Measurements from ENCODE around the gene XKR8. TPM values are rescaled to one million over a fixed set of nuclear protein-coding genes. Genes with fewer than 3 reads are reported as not detected.

Gene XKR8
- total RNA-seq (2021) = 17.2 and 17.9 TPM in 2 replicates
- long read RNA-seq, transcript XKR8-201 (3 exons, 2,692 nt) = major isoform, 141 of 174 reads
- long read RNA-seq, partial matches to known transcripts = 9 of 174 reads
- long read RNA-seq, other reads (novel, unspliced or antisense) = 24 of 174 reads

DNA sequence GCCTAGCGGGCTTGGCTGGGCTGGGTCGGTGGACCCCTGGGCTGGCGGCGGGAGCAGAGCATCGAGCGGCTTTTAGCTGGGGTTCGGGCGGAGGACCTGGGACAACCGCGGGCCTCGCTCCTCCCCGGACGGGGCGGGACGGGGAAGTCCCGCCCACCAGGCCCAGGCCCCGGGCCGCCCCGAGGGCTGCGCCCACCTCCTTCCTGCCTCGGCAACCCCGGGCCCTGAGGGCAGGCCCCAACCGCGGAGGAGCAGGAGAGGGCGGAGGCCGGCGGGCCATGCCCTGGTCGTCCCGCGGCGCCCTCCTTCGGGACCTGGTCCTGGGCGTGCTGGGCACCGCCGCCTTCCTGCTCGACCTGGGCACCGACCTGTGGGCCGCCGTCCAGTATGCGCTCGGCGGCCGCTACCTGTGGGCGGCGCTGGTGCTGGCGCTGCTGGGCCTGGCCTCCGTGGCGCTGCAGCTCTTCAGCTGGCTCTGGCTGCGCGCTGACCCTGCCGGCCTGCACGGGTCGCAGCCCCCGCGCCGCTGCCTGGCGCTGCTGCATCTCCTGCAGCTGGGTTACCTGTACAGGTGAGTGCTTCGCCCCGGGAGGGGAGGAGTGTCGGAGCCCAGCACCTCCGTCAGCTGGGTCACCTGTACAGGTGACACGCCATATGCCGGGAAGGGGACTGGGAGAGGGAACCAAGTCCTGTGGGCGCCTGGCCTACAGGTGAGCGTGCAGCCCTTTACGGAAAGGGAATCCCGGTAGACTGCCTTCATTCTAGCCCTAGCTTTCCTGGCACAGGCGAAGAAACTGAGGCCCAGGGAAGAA is at the start of gene XKR8:
Gene XKR8 (plus strand): TSS at position 182 of the 812 bp plus-strand sequence. CDS start 97 bp downstream, at position 279.
- Histone ChIP-seq H2AK5ac (ENCODE audit: insufficient read length, low read length) (no peak within 1 kb of the TSS), H3K27me3 (ENCODE audit: insufficient read depth, low read length) (no peaks in the 10 kb centered on the region), H3K79me2 (ENCODE audit: insufficient read depth, low read length) (no peaks in the 10 kb centered on the region), H3T11ph (ENCODE audit: low read length) (no peak within 1 kb of the TSS), H2AFZ (ENCODE audit: low read length) (no peak within 1 kb of the TSS), H3K14ac (ENCODE audit: insufficient read depth, low read length) (peak within 1 kb of the TSS; percentile 87; the same call in 1 of the 2 replicates), H3K79me1 (ENCODE audit: insufficient read depth, low read depth, low read length, poor library complexity, severe bottlenecking) (no peaks in the 10 kb centered on the region), H4K20me1 (ENCODE audit: control insufficient read depth, insufficient read depth, insufficient read length) (no peaks in the 10 kb centered on the region), H3K4me1 (ENCODE audit: insufficient read depth, low read length) (no peaks in the 10 kb centered on the region; the same call in 1 of the 2 replicates), H2BK5ac (ENCODE audit: insufficient read length, low read length) (no peak within 1 kb of the TSS), H3K9me3 (ENCODE audit: control insufficient read depth, low read depth, low read length) (no peaks in the 10 kb centered on the region), H4K8ac (replicated peaks; ENCODE audit: insufficient read length, low read depth, low read length) (no peak within 1 kb of the TSS), H2BK120ac (ENCODE audit: low read depth, low read length, poor library complexity, severe bottlenecking) (no peak within 1 kb of the TSS), H3K4ac (ENCODE audit: low read depth, low read length) (no peak within 1 kb of the TSS; the same call in 1 of the 2 replicates), H3K23me2 (ENCODE audit: insufficient read length, low read depth, low read length, poor library complexity, severe bottlenecking) (peaks cover 4% of the 10 kb centered on the region), H3K18ac (ENCODE audit: insufficient read length, low read depth, low read length) (peak within 1 kb of the TSS; percentile 78), H3K23ac (ENCODE audit: insufficient read length, low read depth, low read length) (no peak within 1 kb of the TSS), H3K27ac (ENCODE audit: insufficient read length, low read depth, low read length) (no peak within 1 kb of the TSS), H3K9ac (ENCODE audit: extremely low read depth, insufficient read length, low read length) (peak within 1 kb of the TSS; percentile 29), H4K5ac (ENCODE audit: insufficient read length, low read depth, low read length) (no peak within 1 kb of the TSS), H4K91ac (ENCODE audit: insufficient read length, low read depth, low read length) (no peak within 1 kb of the TSS), H2BK12ac (ENCODE audit: insufficient read length, low read depth, low read length) (no peak within 1 kb of the TSS), H2BK15ac (ENCODE audit: low read depth, low read length) (no peak within 1 kb of the TSS), H3K56ac (ENCODE audit: insufficient read length, low read depth, low read length) (no peak within 1 kb of the TSS), H2BK20ac (ENCODE audit: low read depth, low read length, poor library complexity, severe bottlenecking) (no peak within 1 kb of the TSS), H3K4me2 (ENCODE audit: insufficient read depth, insufficient read length, low read length) (peak within 1 kb of the TSS; percentile 66)
- Mint-ChIP-seq H3K36me3 (ENCODE audit: insufficient read depth in 1 of 3, low read depth in 3 of 3) (peaks cover 15 to 49% (median 44%) of the 10 kb centered on the region in 3 experiments; a peak in 6 of 7 replicates), H3K4me1 (peaks cover 20 to 26% of the 10 kb centered on the region in 2 experiments), H3K27me3 (ENCODE audit: low read depth) (no peaks in the 10 kb centered on the region), H3K9me3 (no peaks in the 10 kb centered on the region; a peak in 1 of 5 replicates), H3K4me3 (peak within 1 kb of the TSS; percentile 72 to 83), H3K27ac (peak within 1 kb of the TSS; percentile 96 to 98 (median 96))
- peak; percentile 90 for DNase-seq
- TF ChIP-seq, protein P1, sequence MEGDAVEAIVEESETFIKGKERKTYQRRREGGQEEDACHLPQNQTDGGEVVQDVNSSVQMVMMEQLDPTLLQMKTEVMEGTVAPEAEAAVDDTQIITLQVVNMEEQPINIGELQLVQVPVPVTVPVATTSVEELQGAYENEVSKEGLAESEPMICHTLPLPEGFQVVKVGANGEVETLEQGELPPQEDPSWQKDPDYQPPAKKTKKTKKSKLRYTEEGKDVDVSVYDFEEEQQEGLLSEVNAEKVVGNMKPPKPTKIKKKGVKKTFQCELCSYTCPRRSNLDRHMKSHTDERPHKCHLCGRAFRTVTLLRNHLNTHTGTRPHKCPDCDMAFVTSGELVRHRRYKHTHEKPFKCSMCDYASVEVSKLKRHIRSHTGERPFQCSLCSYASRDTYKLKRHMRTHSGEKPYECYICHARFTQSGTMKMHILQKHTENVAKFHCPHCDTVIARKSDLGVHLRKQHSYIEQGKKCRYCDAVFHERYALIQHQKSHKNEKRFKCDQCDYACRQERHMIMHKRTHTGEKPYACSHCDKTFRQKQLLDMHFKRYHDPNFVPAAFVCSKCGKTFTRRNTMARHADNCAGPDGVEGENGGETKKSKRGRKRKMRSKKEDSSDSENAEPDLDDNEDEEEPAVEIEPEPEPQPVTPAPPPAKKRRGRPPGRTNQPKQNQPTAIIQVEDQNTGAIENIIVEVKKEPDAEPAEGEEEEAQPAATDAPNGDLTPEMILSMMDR (conservative IDR thresholded peaks at IDR 0.05) = peak; percentile 67
- no CpG with 5 or more reads among the region's 68 CpGs for WGBS (ENCODE audit: extremely low coverage, insufficient read length, low lambda C conversion rate)
